DMS53 treated with DMSO at 0.1 percent for 48 hours (cell line): ENCODE measurements around the gene KLHDC9.
A peak's percentile ranks its signal among the peaks of the same experiment; 100 is the strongest.
"Not testable (repeated sequence)": the region's sequence is repeated elsewhere in the genome, so short reads cannot be mapped to it uniquely, and the experiment has no call there.

ENCODE experiments used
- DNase-seq: peaks from one replicate; lab custom pipeline; 2025; ENCODE audit not compliant: unreplicated experiment; lab: John Stamatoyannopoulos, UW

Gene KLHDC9, protein sequence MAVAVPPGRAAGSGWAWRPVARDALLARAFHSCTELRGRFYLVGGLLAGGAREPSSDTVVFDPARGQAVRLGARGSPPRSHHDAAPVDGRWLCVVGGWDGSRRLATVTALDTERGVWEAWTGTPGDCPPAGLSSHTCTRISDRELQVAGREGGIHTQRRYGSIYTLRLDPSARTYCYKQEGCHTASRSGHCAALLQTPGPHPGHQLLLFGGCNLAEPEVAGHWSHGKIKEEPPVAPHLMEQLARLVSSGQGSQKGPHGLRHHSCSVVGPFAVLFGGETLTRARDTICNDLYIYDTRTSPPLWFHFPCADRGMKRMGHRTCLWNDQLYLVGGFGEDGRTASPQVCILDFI

DNA sequence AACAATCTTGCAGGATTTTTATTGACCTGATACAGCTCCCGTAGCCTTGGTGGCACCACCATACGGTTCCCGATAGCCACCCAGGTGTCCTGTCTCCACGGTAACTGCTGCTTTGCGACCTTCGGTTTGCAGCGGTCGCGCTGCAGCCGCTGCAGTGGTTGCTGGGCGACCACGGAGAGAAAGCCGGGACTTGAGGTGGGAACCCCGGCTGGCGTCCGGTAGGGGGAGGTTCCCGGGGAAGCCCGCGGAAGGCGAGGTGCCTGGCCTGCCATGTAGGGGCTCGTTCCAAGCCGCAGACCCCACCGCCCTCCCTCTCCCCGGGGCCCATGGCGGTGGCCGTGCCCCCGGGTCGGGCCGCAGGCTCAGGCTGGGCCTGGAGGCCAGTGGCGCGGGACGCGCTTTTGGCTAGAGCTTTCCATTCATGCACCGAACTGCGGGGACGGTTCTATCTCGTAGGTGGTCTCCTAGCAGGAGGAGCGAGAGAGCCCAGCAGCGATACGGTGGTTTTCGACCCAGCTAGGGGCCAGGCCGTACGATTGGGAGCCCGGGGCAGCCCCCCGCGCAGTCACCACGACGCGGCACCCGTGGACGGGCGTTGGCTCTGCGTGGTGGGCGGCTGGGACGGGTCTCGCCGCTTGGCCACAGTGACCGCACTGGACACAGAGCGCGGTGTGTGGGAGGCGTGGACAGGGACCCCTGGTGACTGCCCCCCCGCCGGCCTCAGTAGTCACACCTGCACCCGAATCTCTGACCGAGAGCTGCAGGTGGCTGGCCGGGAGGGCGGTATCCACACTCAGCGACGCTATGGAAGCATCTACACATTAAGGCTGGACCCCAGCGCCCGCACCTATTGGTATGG is at the start of gene KLHDC9:
Gene KLHDC9, plus strand, starts transcription at position 152 of the 859 bp plus-strand sequence. Its CDS starts 175 bp downstream, at position 327.
- DNase-seq: peak; percentile 80

DNA sequence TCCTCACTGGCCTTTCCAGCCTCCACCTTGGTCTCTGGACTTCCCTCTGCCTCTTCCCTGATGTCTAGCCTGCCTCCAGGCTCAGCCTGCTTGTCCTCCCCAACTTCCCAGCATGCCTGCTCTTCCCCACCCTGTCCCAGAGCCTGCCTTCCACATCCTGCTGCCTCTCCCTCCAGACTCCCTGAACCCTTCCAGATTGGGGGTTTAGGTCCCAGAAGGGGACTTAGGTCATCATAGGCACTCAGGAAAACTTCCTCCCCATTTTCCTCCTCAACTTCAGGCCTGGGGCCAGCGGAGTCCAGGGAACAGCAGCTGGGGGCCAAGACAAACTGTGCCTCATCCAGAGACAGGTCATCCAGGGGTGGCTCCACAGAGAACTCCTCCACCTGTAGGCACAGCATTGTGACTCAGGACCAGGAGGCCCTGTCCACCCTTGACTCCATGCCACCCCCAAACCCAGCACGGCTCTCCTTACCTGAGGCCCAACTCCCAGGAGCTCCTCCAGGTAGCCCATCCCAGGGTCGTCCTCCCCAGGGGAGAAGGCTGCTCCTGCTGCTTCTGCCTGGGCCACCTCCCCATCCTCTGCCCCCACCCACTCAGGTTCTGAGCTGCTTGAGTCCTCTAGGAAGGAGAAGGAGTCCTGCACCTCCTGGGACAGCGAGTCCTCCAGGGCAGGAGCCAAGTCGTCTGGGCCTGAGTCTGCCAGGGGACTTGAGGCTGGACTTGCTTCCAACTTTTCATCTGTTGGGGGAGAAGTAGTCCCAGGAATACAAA is 49.0 kb upstream of the KLHDC9 start:
- no peak for DNase-seq

DNA sequence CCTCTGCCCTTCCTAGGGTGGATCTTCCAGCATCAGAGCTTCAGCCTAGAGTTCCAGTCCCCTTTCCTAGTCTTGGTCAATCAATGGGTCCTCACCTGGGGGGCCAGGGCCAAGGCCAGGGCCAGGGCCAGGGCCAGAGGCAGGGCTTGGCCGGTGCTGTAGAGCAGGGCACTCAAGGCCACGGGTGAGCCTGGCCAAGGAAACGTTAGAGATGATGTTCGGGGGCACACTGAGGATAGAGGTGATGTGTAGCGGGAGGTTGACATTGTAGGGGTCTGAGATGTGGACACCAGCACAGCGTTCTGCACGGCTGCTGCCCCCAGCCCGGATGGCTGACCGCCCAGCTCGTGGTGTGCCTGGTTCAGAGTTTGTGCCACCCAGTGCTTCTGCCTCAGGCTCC is 46.9 kb upstream of the KLHDC9 start:
- DNase-seq: no peak

DNA sequence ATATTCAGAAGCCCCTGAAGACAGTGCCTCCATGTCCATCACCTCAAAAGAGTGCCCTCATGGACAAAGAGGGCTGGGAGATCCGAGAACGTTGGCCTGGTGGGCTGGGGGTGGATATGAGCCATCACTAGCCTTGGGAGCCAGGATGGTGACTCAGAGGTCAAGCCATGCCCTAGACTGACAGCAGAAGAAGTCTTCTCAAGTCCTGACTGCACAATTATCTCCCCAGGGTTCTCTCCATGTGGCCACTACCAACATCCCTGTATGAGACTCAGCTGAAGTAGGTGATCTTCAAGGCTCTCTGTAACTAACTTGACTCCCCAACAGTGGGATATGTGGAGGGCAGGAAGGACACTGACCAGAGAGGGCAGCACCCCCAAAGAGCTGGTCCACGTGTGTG is 45.3 kb upstream of the KLHDC9 start:
- no peak for DNase-seq

DNA sequence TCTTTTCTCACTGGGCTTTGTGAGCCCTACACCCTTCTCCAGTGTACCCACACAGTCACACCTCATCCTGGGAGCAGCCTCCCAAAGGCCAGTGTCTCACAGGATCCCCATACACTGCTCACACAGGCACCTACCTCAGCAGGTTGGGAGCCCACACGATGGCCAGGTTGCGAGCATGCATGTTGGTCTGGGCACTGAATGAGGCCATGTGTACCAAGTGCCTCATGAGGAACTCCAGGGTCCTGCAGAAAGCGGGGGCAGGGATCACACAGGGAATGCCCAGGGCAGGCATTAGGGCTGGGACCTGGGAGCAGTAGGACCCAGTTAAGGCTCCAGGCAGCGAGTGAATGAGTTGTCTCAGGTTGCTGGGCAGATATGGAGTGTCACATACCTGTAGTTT is 43.9 kb upstream of the KLHDC9 start:
- DNase-seq: no peak

DNA sequence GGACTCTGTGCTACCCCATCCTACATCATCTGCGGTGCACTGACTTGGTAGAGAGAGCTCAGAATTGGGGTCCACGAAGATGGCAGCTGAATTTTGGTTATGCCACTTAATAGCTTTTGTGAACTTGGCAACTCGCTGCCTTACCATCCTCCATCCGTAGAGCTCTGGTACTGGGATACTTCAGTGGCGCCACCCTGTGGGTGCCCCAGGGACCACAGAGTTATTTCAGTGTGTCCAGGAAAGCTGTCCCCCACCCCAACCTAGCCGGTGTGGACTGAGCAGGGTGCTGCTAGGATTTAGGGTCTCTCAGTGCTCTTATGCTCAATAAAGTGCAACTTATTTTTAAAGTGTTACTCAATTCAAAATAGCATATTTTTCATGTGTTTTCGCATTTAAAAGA is 43.4 kb upstream of the KLHDC9 start:
- DNase-seq: no peak

DNA sequence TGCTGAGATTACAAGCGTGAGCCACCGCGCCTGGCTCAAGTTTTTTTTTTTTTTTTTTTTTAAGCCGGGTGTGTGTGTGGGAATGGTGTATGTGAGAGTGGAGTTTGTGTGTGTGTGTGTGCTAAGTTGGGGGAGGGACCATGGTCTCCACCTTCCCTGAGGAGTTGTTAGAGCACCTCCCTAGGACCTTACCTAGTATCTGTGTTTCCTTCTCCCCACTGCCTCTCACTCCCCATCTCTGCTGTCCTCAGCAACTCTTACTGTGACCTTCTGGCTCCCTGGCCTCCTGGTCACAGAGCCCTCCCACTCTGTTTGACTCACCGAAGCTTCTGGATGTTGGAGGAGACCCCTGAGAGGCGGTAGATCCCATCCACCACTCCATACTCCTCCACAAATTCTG is 38.9 kb upstream of the KLHDC9 start:
- DNase-seq: no peak

DNA sequence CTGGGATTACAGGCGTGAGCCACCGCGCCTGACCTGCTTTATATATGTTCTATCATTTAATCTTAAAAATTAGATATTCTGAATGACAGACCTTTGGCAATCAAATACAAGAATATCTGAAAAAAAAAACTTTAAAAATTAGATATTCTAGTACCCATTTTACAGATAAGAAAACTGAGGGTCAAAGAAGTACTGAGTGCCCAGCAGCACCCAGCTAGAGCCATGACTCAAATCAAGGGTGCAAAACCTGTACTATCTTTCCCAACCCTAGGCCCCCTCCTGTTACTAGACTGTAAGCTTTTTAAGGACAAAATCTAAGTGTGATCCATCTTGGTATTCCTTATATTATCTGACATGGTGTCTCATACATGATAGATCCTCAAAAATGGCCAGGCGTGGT is 36.7 kb upstream of the KLHDC9 start:
- DNase-seq: no peak

DNA sequence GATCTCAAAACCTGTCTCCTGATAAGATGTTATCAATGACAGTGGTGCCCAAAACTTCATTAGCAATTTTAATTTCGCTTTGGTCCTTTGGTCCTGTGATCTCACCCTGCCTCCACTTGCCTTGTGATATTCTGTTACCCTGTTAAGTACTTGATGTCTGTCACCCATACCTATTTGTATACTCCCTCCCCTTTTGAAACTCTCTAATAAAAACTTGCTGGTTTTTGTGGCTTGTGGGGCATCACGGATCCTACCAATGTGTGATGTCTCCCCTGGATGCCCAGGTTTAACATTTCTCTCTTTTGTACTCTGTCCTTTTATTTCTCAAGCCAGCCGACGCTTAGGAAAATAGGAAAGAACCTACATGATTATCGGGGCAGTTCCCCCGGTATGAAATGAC is 34.2 kb upstream of the KLHDC9 start:
- not testable (repeated sequence) for DNase-seq

DNA sequence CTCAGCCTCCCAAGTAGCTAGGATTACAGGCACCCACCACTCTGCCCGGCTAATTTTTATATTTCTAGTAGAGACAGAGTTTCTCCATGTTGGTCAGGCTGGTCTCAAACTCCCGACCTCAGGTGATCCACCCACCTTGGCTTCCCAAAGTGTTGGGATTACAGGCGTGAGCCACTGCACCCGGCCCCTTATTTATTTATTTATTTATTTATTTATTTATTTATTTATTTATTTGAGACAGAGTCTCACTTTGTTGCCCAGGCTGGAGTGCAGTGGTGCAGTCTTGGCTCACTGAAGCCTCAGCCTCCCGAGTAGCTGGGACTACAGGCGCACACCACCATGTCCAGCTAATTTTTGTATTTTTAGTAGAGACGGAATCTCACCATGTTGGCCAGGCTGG is 32.5 kb upstream of the KLHDC9 start:
- not testable (repeated sequence) for DNase-seq

DNA sequence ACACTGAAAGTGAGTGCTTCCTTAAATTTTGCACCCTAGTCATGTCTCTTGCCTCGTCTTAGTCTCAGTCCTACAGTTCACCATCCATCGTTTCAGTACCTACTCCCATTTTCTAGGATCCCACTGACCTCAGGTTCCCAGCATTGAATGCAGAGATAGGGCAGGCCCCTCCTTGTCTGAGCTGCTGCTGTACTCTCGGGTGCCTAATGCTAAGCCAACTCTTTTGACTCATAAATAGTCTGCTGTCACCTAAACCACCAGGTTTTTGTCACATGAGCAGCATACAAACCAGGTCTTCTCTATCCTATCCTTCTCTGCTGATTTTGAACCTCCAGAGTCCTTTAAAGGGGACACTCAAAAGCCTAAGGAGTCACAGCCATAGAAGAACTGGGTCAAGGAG is 31.5 kb upstream of the KLHDC9 start:
- DNase-seq: no peak

DNA sequence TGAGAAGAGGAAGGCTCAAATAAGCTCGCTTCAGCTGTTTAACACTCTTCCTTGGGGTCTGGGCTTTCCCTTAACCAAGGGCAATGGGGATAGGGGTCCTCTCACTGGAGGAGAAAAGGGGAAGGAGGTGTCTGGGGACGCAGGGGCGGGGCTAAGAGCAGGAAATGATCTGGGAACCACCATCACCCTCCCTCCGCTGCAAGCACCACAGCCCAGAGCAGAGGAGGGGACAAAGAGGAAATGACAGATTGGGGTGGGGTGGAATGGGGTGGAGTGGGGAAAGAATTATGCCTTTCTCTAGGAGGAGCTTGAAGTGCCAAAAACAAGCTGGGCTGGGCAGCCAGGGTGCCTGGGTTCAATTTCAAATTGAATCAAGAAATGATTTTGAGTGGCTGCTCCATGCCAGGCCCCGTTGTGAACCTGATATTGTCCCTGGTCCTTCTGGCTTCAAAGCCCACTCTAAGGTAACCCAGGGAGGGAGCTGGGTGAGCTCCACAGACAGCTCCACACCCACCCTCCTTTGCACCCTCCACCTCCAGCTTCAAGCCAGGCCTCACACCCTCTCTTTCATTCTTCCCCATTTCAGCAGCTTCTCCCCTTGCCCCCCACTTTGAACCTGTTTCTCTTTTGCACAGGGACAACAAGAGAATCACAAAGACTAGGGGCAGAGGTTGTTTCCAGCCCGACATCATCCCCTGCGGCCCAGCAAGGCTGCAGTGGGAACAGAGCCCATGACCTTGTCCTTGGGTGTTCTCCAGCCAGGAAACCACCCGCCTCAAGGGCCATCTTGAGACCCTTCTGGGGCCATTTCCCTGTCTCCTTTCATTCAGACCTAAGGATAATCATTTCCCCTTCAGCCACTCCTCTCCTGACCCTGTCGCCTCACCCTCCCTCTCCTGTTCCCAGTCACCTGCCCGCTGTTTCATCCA is 29.6 kb upstream of the KLHDC9 start:
- DNase-seq: no peak

DNA sequence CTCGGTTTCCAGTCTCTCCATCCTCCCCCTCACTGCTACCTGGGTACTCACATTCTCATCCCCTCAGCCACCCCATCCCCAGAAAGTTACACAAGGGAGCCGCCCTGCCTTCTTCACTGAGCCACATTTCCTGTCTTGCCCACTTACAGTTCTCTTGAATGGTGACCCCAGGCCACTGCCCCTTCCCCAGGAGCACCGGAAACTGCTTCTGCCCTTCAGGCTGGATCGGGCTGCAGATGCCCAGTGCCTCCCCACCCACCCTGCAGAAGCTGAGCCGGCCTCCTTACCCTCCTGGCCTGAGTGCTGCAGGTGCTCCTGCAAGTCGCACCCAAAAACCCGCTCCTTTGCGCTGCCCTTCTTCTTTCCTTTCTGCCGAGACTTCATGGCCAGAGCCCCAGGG is 28.9 kb upstream of the KLHDC9 start:
- DNase-seq: no peak

DNA sequence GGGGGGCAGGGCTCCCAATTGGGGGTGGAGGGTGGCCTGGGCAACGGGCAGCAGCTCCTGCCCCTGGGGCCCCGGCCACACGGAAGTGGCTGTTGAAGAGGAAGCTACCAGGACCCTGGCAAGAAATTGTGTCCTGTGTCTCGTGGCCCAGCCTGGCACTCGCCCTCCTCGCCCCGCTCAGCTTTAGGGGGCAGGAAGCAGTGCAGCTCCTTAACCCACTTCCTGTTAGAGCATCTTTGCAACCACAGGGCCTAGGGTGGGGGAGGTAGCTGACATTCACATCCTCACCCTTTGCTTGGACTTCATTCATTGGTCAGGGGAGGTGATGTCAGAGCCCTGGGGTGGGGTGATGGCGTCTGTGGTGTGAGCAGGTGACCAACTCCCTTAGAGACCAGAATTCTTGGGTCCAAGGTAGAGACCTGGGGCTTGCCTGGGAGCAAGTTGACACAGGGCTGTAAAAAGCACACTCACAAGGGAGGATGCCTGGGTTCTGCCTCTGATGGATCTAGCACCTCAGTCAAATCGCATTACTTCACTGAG is 28.4 kb upstream of the KLHDC9 start, which contains the start of gene ARHGAP30:
Gene ARHGAP30, minus strand, starts transcription at position 161 of the 540 bp plus-strand sequence. CDS start 267 bp downstream, outside the sequence.
- DNase-seq: no peak

DNA sequence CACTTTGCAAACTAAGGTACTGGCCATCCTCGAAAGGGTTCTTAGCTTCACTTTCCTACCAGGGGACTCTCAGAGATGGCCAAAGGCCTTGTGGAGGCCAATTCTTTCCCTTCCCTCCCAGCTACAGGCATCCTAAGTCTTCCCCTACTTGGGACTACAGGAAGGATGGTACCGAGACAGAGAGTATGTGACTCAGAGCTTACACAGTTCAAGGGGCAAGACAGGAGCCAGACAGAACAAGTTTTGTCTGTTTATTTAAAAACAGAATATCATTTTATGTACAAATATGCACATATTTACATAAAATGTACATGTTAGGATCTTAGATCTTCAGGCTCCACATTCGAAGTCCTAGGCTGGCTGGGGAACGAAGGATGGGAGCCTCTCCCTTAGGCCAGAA is 27.4 kb upstream of the KLHDC9 start:
- no peak for DNase-seq

DNA sequence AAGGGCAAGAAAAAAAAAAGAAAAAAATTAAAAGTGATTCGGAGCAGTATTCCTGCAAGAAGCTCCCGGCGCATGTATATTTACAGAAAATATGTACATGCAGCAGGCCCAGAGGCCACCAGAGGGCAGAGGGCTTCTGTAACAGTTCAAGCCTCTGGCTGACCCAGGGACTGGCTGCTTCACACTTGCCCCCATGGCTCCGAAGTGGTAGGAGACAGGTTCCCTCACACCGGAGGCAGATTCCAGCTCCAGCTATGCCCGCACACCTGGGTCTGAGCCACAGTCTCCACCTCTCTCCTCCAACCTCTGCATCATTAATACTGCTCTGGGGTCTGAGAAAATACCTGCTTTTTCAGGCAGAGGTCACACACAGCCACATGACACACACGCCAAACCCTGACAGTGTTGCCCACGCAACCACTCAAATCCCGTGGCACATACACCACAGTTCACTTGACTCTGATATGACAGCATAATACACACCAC is 26.2 kb upstream of the KLHDC9 start:
- DNase-seq: peak; percentile 41

DNA sequence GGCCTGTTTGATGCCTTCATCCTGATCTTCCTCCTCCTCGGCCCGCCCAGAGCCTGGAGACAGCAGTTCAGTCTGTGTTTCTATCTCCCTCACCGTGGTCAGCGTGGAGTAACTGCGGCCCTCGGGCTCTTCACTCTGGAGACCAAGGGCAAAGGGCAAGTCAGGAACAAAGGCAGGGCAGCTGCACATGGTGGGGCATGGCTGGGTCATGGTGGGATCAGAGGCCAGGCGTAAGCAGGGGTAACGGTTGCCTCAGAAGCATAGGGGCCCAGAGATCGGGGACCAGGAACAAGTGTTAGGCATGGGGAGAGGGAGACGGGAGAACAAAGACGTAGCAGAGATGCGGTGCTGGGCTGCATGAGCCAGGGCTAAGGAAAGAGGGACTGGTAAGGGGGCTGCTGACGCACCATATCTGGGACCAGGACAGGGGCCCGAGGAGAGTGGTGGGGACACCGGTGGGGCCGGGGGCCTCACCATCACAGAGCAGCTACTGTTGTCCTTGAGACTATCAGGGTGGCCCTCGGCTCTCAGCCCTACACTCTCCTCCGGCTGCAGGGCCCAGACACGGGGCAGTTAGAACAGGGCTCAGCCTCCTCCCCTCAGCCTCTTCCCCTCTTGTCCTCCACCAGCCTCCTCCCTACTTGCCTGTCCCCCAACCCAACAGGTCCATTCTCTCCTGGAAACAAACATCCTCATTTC is 25.3 kb upstream of the KLHDC9 start:
- no peak for DNase-seq

DNA sequence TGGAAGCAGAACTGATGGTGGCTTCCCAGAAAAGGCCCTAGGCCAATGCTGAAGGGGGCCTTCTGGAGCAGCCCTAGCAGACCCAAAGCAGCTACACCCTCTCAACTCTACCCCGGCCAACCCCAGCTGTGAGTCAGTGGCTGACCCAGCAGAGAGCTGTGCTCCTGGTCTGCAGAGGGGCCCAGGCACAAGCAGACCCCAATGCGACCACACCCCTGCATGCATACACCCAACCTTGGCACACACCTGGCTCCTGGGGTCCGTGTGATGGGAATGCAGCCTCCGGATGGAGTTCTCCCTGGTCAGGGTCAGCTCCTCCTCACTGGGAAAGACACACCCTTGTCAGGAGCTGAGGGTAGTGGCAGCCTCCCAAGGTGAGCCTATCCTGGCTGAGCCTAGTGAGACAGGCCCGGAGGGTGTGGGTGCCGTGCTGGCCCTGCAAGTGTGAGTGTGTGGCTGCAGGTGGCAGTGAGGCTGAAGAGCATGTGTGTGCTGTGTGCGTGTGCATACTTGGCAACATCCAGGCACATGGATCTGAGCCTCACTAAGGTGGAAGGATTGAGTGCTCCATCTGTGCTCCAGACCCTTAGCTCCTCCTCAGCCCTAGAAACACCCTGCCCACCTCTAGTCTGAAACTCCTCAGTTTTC is 24.6 kb upstream of the KLHDC9 start:
- DNase-seq: no peak
